D721Med (cell line): ENCODE measurements around the gene FUT8.

Experiments
- DNase-seq: peaks from one replicate; pipeline ENCODE4 v3.0.0; 2011; ENCODE audit warnings: low spot score; ENCODE audit not compliant: insufficient read length
- FAIRE-seq: peaks from 2 replicates; lab custom pipeline; 2011; peaks lifted over from hg19 to GRCh38; lab: Jason Lieb, UNC
- CTCF ChIP-seq: IDR thresholded peaks from 2 replicates; pipeline ENCODE4 v1.5.1; 2012; ENCODE audit warnings: mild to moderate bottlenecking, control low read depth; ENCODE audit not compliant: insufficient read depth; ENCODE audit errors: missing control alignments

The FUT8 gene

GRCh38 chr14:65476942-65477318 lies 64.4 kb downstream of the FUT8 start:
- TF ChIP-seq CTCF = no peak
- DNase-seq (no peak), FAIRE-seq (no peak)

- no peak for TF ChIP-seq CTCF
- FAIRE-seq = no peak
- no peak for DNase-seq
Observed at GRCh38 chr14:65478017-65478416, 65.5 kb downstream of the FUT8 start.

- FAIRE-seq = no peak
- no peak for DNase-seq
- no peak for TF ChIP-seq CTCF
Observed at GRCh38 chr14:65478596-65478995, 66.1 kb downstream of the FUT8 start.

- no peak for TF ChIP-seq CTCF
- FAIRE-seq = no peak
- no peak for DNase-seq
Observed at GRCh38 chr14:65479386-65479785, 66.9 kb downstream of the FUT8 start.

GRCh38 chr14:65482757-65483438 lies 70.4 kb downstream of the FUT8 start:
- DNase-seq (no peak), FAIRE-seq (no peak)
- no peak for TF ChIP-seq CTCF

GRCh38 chr14:65483647-65484046 lies 71.1 kb downstream of the FUT8 start:
- FAIRE-seq = no peak
- DNase-seq = no peak
- TF ChIP-seq CTCF = no peak

GRCh38 chr14:65485516-65485915 lies 73.0 kb downstream of the FUT8 start:
- no peak for FAIRE-seq
- DNase-seq = no peak
- TF ChIP-seq CTCF = no peak
